Activated T-cell treated with anti-CD3 and anti-CD28 coated beads for 1 hour (primary cell): ENCODE measurements around the gene JMJD8.

Source experiments
- DNase-seq: peaks from one replicate; pipeline ENCODE4 v3.0.0-alpha.2; 2020; ENCODE audit warnings: low read depth

Gene JMJD8

DNA sequence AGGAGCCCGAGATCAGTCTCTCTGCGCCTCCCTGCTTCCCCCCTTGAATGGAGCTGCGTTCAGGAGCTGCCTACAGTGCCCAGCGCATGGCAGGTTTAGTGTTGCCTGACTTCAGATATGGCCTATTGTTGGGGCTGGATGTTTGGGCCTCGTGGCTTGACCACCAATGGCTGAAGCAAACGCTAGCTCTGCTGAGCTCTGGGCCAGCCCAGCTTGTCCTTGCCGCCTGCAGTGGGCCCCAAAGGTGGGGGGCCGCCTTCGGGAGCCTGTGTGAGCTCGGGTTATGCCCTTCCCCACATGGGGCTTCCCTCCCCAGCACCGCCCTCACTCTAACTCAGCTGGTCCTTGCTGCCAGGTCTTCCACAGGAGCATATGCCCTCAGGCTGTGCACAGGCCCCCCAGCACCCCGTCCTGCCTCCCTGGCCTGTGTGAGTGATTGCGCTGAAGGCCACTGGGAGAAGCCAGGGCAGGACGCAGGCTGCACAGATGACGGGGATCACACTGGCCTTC lies 46.0 kb downstream of the JMJD8 start:
- no peak for DNase-seq

DNA sequence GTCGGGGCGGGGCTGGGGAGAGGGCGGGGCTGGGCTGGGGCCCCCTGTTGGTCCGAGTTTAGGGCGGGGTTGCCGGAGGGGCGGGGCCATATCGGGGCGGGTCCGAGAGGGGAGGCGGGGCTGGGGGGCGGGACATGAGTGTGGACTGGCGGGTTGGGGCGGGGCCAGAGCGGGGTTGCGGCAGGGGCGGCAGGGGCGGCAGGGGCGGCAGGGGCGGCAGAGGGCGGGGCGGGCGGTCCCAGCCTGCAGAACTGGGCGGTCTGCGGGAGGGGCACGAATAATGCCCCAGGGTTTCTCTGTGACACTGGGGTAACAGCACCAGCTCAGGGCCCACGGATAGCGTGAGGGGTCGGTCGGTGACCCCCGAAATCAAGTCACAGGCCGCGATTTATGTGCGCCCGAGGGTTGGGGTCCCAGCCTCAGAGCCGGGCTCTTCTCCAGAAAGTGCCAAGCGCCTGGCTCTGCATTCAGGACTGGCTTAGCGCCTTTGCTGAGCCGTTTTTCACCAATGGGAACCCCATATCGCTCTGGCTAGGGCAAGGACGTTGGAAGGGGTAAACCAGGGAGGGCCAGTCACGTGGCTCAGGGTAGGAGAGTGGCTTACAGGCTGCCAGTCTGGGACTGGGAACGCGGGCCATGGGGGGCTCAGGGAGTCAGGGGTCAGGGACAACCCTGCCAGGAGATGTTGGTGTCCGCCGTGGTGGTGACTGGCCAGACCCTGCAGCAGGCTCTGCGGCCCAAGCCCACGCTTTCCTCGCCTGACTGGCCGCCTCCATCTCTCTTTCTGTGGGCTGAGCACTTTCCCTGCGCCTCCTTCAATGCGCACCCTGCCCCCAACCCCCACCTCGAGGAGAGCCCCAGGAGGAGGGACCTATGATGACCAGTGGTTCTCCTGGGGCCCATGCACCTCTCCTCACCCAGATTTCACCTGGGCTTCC lies 46.8 kb downstream of the JMJD8 start:
- peak; percentile 86 for DNase-seq

DNA sequence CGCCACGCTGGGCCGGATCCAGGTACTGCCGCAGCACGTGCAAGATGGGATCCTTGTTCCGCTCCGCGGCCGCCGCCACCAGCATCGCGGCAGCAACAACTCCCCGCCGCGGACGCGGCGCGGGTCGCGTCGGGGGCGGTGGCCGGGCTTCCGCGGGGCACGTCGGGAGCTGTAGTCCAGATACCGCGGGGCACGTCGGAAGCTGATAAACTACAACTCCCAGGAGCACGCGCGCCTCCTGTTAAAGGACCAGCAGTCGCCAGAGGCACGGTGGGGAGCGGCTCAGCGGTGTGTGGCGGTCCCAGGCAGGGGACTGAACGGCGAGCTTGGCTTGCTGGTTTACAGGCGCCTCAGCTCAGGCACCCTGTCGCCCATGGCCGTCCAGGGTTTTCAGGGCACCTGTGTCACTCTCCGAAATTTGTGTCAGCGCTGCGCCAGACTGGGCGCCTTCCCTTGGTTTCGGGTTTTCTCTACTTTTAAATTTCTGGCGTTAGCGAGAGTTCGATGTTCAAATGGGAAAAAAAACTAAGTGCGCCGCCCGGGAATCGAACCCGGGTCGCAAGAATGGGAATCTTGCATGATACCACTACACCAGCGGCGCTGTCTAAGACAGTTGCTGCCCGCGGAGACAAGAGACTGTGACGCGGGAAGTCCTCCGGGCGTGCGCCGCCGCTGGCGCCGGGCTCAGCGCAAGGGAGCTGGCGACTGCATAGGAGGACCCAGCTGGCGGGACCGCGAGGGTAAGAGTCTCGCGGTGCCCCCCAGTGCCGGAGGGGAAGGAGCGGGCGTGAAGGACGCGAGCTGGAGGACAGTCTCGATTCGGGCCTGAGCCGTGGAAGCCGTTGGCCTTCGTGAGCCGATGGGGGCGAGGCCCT lies 47.7 kb downstream of the JMJD8 start, which contains the start of gene METTL26:
METTL26 (minus strand) TSS at position 100 of the 875 bp plus-strand sequence; CDS start at position 85, 15 bp downstream.
- peak; percentile 85 for DNase-seq

DNA sequence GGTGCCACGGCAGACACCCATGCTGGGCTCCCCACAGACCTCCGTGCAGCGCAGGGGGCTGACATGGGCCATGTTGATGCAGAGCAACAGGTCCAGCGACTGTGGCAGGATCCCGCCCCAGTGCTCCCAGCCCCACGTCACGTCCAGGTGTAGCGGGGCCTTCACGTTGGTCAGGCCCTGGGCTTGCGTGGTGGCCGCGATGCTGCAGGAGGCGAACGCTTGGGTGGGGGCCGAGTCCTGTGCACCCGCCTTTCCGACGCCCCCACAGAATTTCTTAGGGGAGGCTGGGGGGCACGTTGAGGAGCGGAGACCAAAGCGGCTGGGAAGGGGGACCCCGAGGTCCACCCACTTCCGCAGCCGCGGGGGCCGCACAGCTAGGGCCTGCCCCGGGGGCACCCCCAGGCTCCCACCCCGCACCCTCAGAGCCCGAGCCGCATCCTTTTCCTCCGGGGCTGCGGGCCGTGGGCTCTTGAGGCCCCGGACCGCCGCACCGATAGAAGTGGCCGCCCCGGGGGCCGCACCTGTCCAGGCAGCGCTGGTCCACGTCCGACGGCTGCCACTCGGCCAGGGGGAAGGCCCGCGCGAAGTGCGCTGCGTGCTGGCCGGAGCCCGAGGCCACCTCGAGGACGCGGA lies 48.4 kb downstream of the JMJD8 start:
- no peak for DNase-seq

DNA sequence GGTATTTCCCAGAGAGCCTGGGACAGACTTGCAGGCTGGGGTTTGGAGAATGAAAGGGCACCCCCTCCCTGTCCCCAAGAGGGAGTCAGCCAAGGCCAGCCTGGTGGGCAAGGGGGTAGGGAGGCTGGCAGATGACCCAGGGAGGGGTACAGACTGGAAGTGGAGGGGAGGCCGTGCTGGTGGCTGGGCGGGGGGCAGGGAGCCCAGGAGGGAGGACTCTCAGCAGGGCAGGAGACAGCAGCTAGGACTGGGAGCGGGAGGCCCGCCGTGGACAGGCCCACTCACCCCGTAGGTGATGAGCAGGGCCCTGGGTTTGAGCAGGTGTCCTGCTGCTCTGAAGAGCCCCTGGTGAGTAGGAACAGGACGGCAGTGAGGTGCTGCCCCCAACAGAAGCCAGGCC lies 49.1 kb downstream of the JMJD8 start:
- no peak for DNase-seq

DNA sequence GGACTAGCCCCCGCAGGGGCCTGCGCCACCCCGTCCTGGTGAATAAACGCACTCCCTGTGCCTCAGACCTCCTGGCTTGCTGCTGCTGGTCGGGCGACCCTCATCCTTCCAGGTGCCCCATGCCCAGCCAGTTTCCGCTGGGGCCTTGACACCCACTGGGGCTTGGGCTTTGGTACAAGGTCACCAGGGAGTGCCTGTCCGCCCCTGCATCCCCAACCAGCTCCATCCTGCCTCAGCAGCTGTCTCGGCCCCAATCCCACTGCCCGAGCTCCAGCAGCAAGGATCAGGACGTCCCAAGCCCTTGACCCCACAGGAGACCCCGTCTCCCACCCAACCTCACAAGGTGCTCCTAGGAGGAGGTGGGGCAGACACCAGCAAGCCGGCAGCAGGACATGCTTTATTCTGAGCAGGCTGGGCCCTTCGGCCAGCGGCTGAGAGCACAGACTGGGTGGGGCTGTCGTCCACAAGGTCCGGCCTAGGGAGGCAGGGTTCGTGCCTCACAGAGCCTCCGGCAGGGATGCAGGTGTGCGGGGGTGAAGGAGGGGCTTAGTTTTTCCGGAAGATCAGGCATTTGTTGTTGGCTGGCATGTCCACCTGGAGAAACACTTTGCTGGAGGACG lies 50.0 kb downstream of the JMJD8 start:
- DNase-seq, result no peak

DNA sequence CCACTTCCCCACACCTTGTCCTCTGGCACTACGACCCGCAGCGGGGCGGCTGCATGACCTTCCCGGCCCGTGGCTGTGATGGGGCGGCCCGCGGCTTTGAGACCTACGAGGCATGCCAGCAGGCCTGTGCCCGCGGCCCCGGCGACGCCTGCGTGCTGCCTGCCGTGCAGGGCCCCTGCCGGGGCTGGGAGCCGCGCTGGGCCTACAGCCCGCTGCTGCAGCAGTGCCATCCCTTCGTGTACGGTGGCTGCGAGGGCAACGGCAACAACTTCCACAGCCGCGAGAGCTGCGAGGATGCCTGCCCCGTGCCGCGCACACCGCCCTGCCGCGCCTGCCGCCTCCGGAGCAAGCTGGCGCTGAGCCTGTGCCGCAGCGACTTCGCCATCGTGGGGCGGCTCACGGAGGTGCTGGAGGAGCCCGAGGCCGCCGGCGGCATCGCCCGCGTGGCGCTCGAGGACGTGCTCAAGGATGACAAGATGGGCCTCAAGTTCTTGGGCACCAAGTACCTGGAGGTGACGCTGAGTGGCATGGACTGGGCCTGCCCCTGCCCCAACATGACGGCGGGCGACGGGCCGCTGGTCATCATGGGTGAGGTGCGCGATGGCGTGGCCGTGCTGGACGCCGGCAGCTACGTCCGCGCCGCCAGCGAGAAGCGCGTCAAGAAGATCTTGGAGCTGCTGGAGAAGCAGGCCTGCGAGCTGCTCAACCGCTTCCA lies 50.6 kb downstream of the JMJD8 start:
- no peak for DNase-seq

DNA sequence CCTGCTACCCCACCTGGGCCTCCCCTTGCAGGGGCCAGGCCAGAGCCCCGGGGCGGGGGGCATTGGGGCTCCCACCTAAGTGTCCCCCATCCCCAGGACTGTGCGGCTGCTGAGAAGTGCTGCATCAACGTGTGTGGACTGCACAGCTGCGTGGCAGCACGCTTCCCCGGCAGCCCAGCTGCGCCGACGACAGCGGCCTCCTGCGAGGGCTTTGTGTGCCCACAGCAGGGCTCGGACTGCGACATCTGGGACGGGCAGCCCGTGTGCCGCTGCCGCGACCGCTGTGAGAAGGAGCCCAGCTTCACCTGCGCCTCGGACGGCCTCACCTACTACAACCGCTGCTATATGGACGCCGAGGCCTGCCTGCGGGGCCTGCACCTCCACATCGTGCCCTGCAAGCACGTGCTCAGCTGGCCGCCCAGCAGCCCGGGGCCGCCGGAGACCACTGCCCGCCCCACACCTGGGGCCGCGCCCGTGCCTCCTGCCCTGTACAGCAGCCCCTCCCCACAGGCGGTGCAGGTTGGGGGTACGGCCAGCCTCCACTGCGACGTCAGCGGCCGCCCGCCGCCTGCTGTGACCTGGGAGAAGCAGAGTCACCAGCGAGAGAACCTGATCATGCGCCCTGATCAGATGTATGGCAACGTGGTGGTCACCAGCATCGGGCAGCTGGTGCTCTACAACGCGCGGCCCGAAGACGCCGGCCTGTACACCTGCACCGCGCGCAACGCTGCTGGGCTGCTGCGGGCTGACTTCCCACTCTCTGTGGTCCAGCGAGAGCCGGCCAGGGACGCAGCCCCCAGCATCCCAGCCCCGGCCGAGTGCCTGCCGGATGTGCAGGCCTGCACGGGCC lies 51.4 kb downstream of the JMJD8 start:
- no peak for DNase-seq

DNA sequence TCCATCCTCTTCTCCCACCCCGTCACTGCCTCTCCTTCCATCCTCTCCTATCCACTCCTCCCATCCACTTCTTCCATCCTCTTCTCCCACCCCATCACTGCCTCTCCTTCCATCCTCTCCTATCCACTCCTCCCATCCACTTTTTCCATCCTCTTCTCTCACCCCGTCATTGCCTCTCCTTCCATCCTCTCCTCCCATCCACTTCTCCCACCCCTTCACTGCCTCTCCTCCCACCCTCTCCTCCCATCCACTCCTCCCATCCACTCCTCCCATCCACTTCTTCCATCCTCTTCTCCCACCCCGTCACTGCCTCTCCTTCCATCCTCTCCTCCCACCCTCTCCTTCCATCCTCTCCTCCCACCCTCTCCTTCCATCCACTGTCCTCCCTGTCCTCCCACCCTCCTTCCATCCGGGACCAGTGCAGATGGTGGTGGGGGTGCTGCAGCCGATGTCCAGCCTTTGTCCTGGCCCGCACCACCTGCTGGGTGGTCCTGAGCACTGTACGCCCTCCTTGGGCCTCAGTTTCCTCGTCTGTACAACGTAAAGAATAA lies 52.3 kb downstream of the JMJD8 start:
- no peak for DNase-seq
